ENCODE results near the gene RABGGTA. TPM values are rescaled to one million over a fixed set of nuclear protein-coding genes. Genes with fewer than 3 reads are reported as not detected.

The RABGGTA gene
- total RNA-seq, 1 experiment from 2014 or later: 25.6 TPM

GRCh38 chr14:24274101-24274543 is 2.7 kb upstream of the RABGGTA start:
- no CpG with 5 or more reads among the region's 3 CpGs for WGBS (ENCODE audit: extremely low coverage, insufficient read length, low lambda C conversion rate)
- Mint-ChIP-seq H3K27ac (peak overlapping the region in 1 of 3 experiments; percentile 11; a peak in 1 of 7 replicates), H3K9me3 (no peaks in the 10 kb centered on the region), H3K27me3 (ENCODE audit: low read depth) (no peaks in the 10 kb centered on the region), H3K36me3 (ENCODE audit: insufficient read depth in 1 of 3, low read depth in 3 of 3) (0 out of 7 replicates have a peak, but pooled peaks cover 0 to 4% (median 0%) of the 10 kb centered on the region in 3 experiments), H3K4me1 (peaks cover 12 to 14% of the 10 kb centered on the region in 2 experiments), H3K4me3 (no peak overlapping the region)
- Histone ChIP-seq H2AFZ (ENCODE audit: low read length) (no peak overlapping the region), H2BK5ac (ENCODE audit: insufficient read length, low read length) (no peak overlapping the region), H4K8ac (replicated peaks; ENCODE audit: insufficient read length, low read depth, low read length) (no peak overlapping the region), H2BK12ac (ENCODE audit: insufficient read length, low read depth, low read length) (no peak overlapping the region), H2BK15ac (ENCODE audit: low read depth, low read length) (no peak overlapping the region), H3K79me2 (ENCODE audit: insufficient read depth, low read length) (no peaks in the 10 kb centered on the region), H3T11ph (ENCODE audit: low read length) (no peak overlapping the region), H3K23me2 (ENCODE audit: insufficient read length, low read depth, low read length, poor library complexity, severe bottlenecking) (peaks cover 8% of the 10 kb centered on the region), H3K4me2 (ENCODE audit: insufficient read depth, insufficient read length, low read length) (no peak overlapping the region), H3K79me1 (ENCODE audit: insufficient read depth, low read depth, low read length, poor library complexity, severe bottlenecking) (no peaks in the 10 kb centered on the region), H4K91ac (ENCODE audit: insufficient read length, low read depth, low read length) (no peak overlapping the region), H3K4ac (ENCODE audit: low read depth, low read length) (no peak overlapping the region), H3K27ac (ENCODE audit: insufficient read length, low read depth, low read length) (no peak overlapping the region), H3K56ac (ENCODE audit: insufficient read length, low read depth, low read length) (no peak overlapping the region), H3K4me1 (ENCODE audit: insufficient read depth, low read length) (no peaks in the 10 kb centered on the region), H3K9ac (ENCODE audit: extremely low read depth, insufficient read length, low read length) (no peak overlapping the region), H4K20me1 (ENCODE audit: control insufficient read depth, insufficient read depth, insufficient read length) (no peaks in the 10 kb centered on the region), H4K5ac (ENCODE audit: insufficient read length, low read depth, low read length) (no peak overlapping the region), H2AK5ac (ENCODE audit: insufficient read length, low read length) (no peak overlapping the region), H3K18ac (ENCODE audit: insufficient read length, low read depth, low read length) (no peak overlapping the region), H2BK120ac (ENCODE audit: low read depth, low read length, poor library complexity, severe bottlenecking) (no peak overlapping the region), H3K9me3 (ENCODE audit: control insufficient read depth, low read depth, low read length) (no peaks in the 10 kb centered on the region), H3K23ac (ENCODE audit: insufficient read length, low read depth, low read length) (no peak overlapping the region), H3K27me3 (ENCODE audit: insufficient read depth, low read length) (no peaks in the 10 kb centered on the region), H2BK20ac (ENCODE audit: low read depth, low read length, poor library complexity, severe bottlenecking) (no peak overlapping the region), H3K14ac (ENCODE audit: insufficient read depth, low read length) (no peak overlapping the region)
- no peak for DNase-seq
- no peak for TF ChIP-seq CTCF (conservative IDR thresholded peaks at IDR 0.05)

All from H9 (cell line).